ENCODE data around the gene SLC25A33. TPM values are rescaled to one million over a fixed set of nuclear protein-coding genes. Genes with fewer than 3 reads are reported as not detected.

The SLC25A33 gene
- total RNA-seq, 1 experiment from 2014 or later, result 9.2 TPM

- TF ChIP-seq ZNF425 (CRISPR knock-in tag; conservative IDR thresholded peaks at IDR 0.05) (no peak), ELF4 (CRISPR knock-in tag; IDR thresholded peaks at IDR 0.05; ENCODE audit: low read depth) (no peak), PRDM15 (CRISPR knock-in tag; IDR thresholded peaks at IDR 0.05) (no peak), ESRRA (CRISPR knock-in tag; IDR thresholded peaks at IDR 0.05; ENCODE audit: borderline replicate concordance) (no peak), ZNF281 (CRISPR knock-in tag; IDR thresholded peaks at IDR 0.05) (no peak)
Observed at GRCh38 chr1:9595156-9595967, 56.1 kb downstream of the SLC25A33 start (continued).

- DNase-seq (ENCODE audit: low spot score) (no peak), ATAC-seq (no peak)
- CTCF ChIA-PET, result interaction anchor here (3.0 kb wide), 1 partner anchor 20 kb away, joined by 10 read pairs; no protein-coding TSS in a partner anchor
- H3K4me1 Mint-ChIP-seq, result peaks cover 26% of the 10 kb centered on the region
- peaks cover 7% of the 10 kb centered on the region for H3K36me3 Mint-ChIP-seq
- H3K27ac Mint-ChIP-seq, result peak overlapping the region; percentile 32; the same call in 1 of the 2 replicates
- no peak overlapping the region for H3K4me3 Mint-ChIP-seq
- POLR2A ChIA-PET, result no interaction called here
- no peaks in the 10 kb centered on the region for H3K9me3 Mint-ChIP-seq
- no peaks in the 10 kb centered on the region for H3K27me3 Mint-ChIP-seq (ENCODE audit: low read depth)
- no peak for TF ChIP-seq HMGA2 (CRISPR knock-in tag; IDR thresholded peaks at IDR 0.05)
- no peak for TF ChIP-seq SMAD4 (CRISPR knock-in tag; IDR thresholded peaks at IDR 0.05)
- TF ChIP-seq ZNF423 (CRISPR knock-in tag; IDR thresholded peaks at IDR 0.05), result no peak
- no peak for TF ChIP-seq ATF6 (CRISPR knock-in tag; IDR thresholded peaks at IDR 0.05)
- no peak for TF ChIP-seq ATF2 (CRISPR knock-in tag; IDR thresholded peaks at IDR 0.05; ENCODE audit: borderline replicate concordance, low read depth)
- no peak for TF ChIP-seq RORB (CRISPR knock-in tag; IDR thresholded peaks at IDR 0.05)
- TF ChIP-seq ESRRA (CRISPR knock-in tag; IDR thresholded peaks at IDR 0.05; ENCODE audit: borderline replicate concordance), result no peak
- TF ChIP-seq RELA (CRISPR knock-in tag; IDR thresholded peaks at IDR 0.05; ENCODE audit: borderline replicate concordance), result no peak
- TF ChIP-seq SOX15 (CRISPR knock-in tag; IDR thresholded peaks at IDR 0.05), result no peak
- TF ChIP-seq CTCF (IDR thresholded peaks at IDR 0.05), result no peak
- no peak for TF ChIP-seq FOXK1 (CRISPR knock-in tag; IDR thresholded peaks at IDR 0.05)
- TF ChIP-seq GRHL2 (CRISPR knock-in tag; IDR thresholded peaks at IDR 0.05; ENCODE audit: insufficient replicate concordance, severe bottlenecking), result no peak
- no peak for TF ChIP-seq CREM (CRISPR knock-in tag; IDR thresholded peaks at IDR 0.05)
Observed at GRCh38 chr1:9595968-9596340, 56.7 kb downstream of the SLC25A33 start.

Data from WTC11 (cell line).